Right lobe of liver (tissue), 6 donors: Measurements from ENCODE around the gene TEX26. TPM values are rescaled to one million over a fixed set of nuclear protein-coding genes. Genes with fewer than 3 reads are reported as not detected.

Source experiments
- ATAC-seq, 4 donors: fragments of 200-7000 bp; cut with Tn5 transposase; one replicate each; pipeline ENCODE4 v1.9.1; 2020; ENCODE audit warnings: mild to moderate bottlenecking in 4 of 4, moderate library complexity in 4 of 4
- DNase-seq, 3 donors: peaks; one replicate each; pipeline ENCODE4 v3.0.0-alpha.2; 2020
- H3K27ac ChIP-seq, 3 donors: fragments of 200-600 bp; one replicate each; pipeline ENCODE4 v1.8.0; 2022
- H3K27me3 ChIP-seq, 2 donors: fragments of 200-600 bp; one replicate each; pipeline ENCODE4 v1.8.0; 2022
- H3K36me3 ChIP-seq, 4 donors: fragments of 200-600 bp; sonication (generic) in 1 of 4; one replicate each; pipeline versions ENCODE4 v1.5.1 to v1.8.0; 2017 to 2022; ENCODE audit warnings: control low read depth in 1 of 4
- H3K4me1 ChIP-seq, 4 donors: fragments of 200-600 bp; sonication (generic) in 1 of 4; one replicate each; pipeline versions ENCODE4 v1.5.1 to v1.8.0; 2017 to 2022; ENCODE audit warnings: control low read depth in 1 of 4
- H3K4me3 ChIP-seq, 3 donors: fragments of 200-600 bp; one replicate each; pipeline ENCODE4 v1.8.0; 2022
- H3K9me3 ChIP-seq, 4 donors: fragments of 200-600 bp; sonication (generic) in 1 of 4; one replicate each; pipeline versions ENCODE4 v1.5.1 to v1.8.0; 2017 to 2022; ENCODE audit warnings: control low read depth in 1 of 4
- CTCF ChIP-seq, 4 donors: fragments of 200-600 bp in 3 of 4; fragments of 450-650 bp in 1 of 4; IDR thresholded peaks; one replicate each; pipeline versions ENCODE4 v1.5.1 to v1.8.0; 2016 to 2022; ENCODE audit warnings: antibody characterized with exemption in 4 of 4, mild to moderate bottlenecking in 2 of 4
- POLR2A ChIP-seq: fragments of 450-650 bp; IDR thresholded peaks from one replicate; pipeline ENCODE4 v1.6.1; 2017; ENCODE audit warnings: antibody characterized with exemption, mild to moderate bottlenecking
- WGBS: methylation state at CpG from one replicate; pipeline ENCODE4 v1.1.6; 2018; ENCODE audit warnings: low coverage, low lambda C conversion rate; ENCODE audit not compliant: insufficient coverage; ENCODE audit errors: missing lambda C conversion rate; 5-methylcytosine and 5-hydroxymethylcytosine counted together
- intact Hi-C, 2 donors: fragments of 100-400 bp; cut with DNase I; formaldehyde crosslinking; loops; one replicate each; pipeline versions ENCODE4 v1.11.2 to v1.14.1; 2022
- total RNA-seq, 6 experiments: library from RNA; depleted of rRNA in 2 of 6; stranded (reverse); fragments of >200 nt in 2 of 6; fragmentation: NEBNext Ultra II Directional in 3 of 6; extraction: Animal tissue kit (Norgen Biotek cat#: 25700) in 3 of 6; gene quantifications; one replicate each; pipeline versions ENCODE4 v1.1.0 to v1.2.4, GENCODE V29; 2016 to 2023
- donor health status: DM: no; HTN: yes; CAD: no.
- donor health status: DM: no; HTN: no; CAD: no.
- donor health status: DM: no; HTN: no; CAD: no.
- donor health status: DM: no; HTN: yes; CAD: no.
- donor health status: DM: no; HTN: yes; CAD: no.

Gene TEX26
- total RNA-seq, 6 experiments from 2014 or later, result 0.37 TPM; not detected in 5

GRCh38 chr13:30892966-30893365 is 39.5 kb upstream of the TEX26 start:
- Histone ChIP-seq H3K36me3 (no peaks in the 10 kb centered on the region), H3K4me3 (no peak overlapping the region), H3K9me3 (no peaks in the 10 kb centered on the region), H3K4me1 (no peaks in the 10 kb centered on the region), H3K27me3 (no peaks in the 10 kb centered on the region), H3K27ac (no peak overlapping the region)
- DNase-seq (no peak), ATAC-seq (no peak)
- WGBS, result 28% methylated on average over 6 of the region's 6 CpGs
- intact Hi-C loops, result no loop called here
- TF ChIP-seq CTCF (IDR thresholded peaks at IDR 0.05), result no peak
- TF ChIP-seq POLR2A, result no peak

- no peaks in the 10 kb centered on the region for H3K27me3 ChIP-seq
- ATAC-seq, result no peak
- intact Hi-C loops, result no loop called here
- no peaks in the 10 kb centered on the region for H3K4me1 ChIP-seq
- no peak for DNase-seq
- WGBS, result 55% methylated on average over 4 of the region's 4 CpGs
- H3K9me3 ChIP-seq, result no peaks in the 10 kb centered on the region
- H3K4me3 ChIP-seq, result no peak overlapping the region
- no peak for TF ChIP-seq POLR2A
- no peak for TF ChIP-seq CTCF (IDR thresholded peaks at IDR 0.05)
- no peak overlapping the region for H3K27ac ChIP-seq
- H3K36me3 ChIP-seq, result no peaks in the 10 kb centered on the region
Measured at GRCh38 chr13:30895773-30896172, 36.7 kb upstream of the TEX26 start.

- H3K36me3 ChIP-seq, result no peaks in the 10 kb centered on the region
- DNase-seq, result no peak
- TF ChIP-seq POLR2A (no peak), CTCF (IDR thresholded peaks at IDR 0.05) (no peak)
- H3K27ac ChIP-seq, result no peak overlapping the region
- intact Hi-C loops, result no loop called here
- H3K4me3 ChIP-seq, result no peak overlapping the region
- H3K4me1 ChIP-seq, result no peaks in the 10 kb centered on the region
- no peak for ATAC-seq
- no peaks in the 10 kb centered on the region for H3K27me3 ChIP-seq
- no peaks in the 10 kb centered on the region for H3K9me3 ChIP-seq
Measured at GRCh38 chr13:30898070-30898469, 34.4 kb upstream of the TEX26 start.

- Histone ChIP-seq H3K36me3 (no peaks in the 10 kb centered on the region), H3K27ac (peak overlapping the region in 1 of 3 donors; percentile 12), H3K9me3 (no peaks in the 10 kb centered on the region), H3K4me1 (no peaks in the 10 kb centered on the region), H3K4me3 (no peak overlapping the region), H3K27me3 (no peaks in the 10 kb centered on the region)
- ATAC-seq (peak; percentile 66 to 94 (median 75)), DNase-seq (no peak)
- intact Hi-C loops, result no loop called here
- 35% methylated on average over 7 of the region's 7 CpGs for WGBS
- no peak for TF ChIP-seq POLR2A
- TF ChIP-seq CTCF (IDR thresholded peaks at IDR 0.05), result no peak
Measured at GRCh38 chr13:30898678-30899241, 33.7 kb upstream of the TEX26 start.

- H3K9me3 ChIP-seq, result no peaks in the 10 kb centered on the region
- H3K27me3 ChIP-seq, result peaks cover 0 to 5% of the 10 kb centered on the region in 2 donors
- no peak for TF ChIP-seq POLR2A
- no peak for TF ChIP-seq CTCF (IDR thresholded peaks at IDR 0.05)
- DNase-seq, result no peak
- WGBS, result 59% methylated on average over 4 of the region's 4 CpGs
- ATAC-seq, result no peak
- H3K4me1 ChIP-seq, result no peaks in the 10 kb centered on the region
- H3K4me3 ChIP-seq, result no peak overlapping the region
- H3K27ac ChIP-seq, result no peak overlapping the region
- H3K36me3 ChIP-seq, result no peaks in the 10 kb centered on the region
- intact Hi-C loops, result no loop called here
Measured at GRCh38 chr13:30900436-30900835, 32.0 kb upstream of the TEX26 start.
